Activated CD8-positive, alpha-beta T cell treated with anti-CD3 and anti-CD28 coated beads for 36 hours (primary cell): Measurements from ENCODE around the gene PCOLCE2. TPM values are rescaled to one million over a fixed set of nuclear protein-coding genes. Genes with fewer than 3 reads are reported as not detected.

Experiments used
- ATAC-seq: fragments of 200-7000 bp; cut with Tn5 transposase; one replicate; pipeline ENCODE4 v1.10.0; 2021; ENCODE audit warnings: mild to moderate bottlenecking, moderate library complexity
- CTCF ChIA-PET: fragments of 350-600 bp; sonication (Branson Sonifier 250); formaldehyde crosslinking; loops from one replicate; lab custom pipeline; 2021; ENCODE audit warnings: antibody characterized with exemption; lab: Charles Lee
- POLR2A ChIA-PET: fragments of 350-600 bp; sonication (Branson Sonifier 250); formaldehyde crosslinking; loops from one replicate; lab custom pipeline; 2021; ENCODE audit warnings: antibody characterized with exemption; lab: Charles Lee
- DNase-seq: peaks from one replicate; pipeline ENCODE4 v3.0.0-alpha.2; 2020
- H3K27ac Mint-ChIP-seq: one replicate; pipeline ENCODE4 v1.8.0; 2021; ENCODE audit warnings: mild to moderate bottlenecking, mixed read lengths
- H3K27me3 Mint-ChIP-seq: one replicate; pipeline ENCODE4 v1.8.0; 2021; ENCODE audit warnings: mixed read lengths
- H3K36me3 Mint-ChIP-seq: one replicate; pipeline ENCODE4 v1.8.0; 2021; ENCODE audit warnings: low read depth, mixed read lengths
- H3K4me1 Mint-ChIP-seq: one replicate; pipeline ENCODE4 v1.8.0; 2021; ENCODE audit warnings: low read depth, mixed read lengths
- H3K4me3 Mint-ChIP-seq: one replicate; pipeline ENCODE4 v1.8.0; 2021; ENCODE audit warnings: mild to moderate bottlenecking, moderate library complexity, mixed read lengths
- H3K9me3 Mint-ChIP-seq: one replicate; pipeline ENCODE4 v1.8.0; 2021; ENCODE audit warnings: mixed read lengths
- intact Hi-C: fragments of 100-400 bp; cut with micrococcal nuclease; formaldehyde crosslinking; loops from one replicate; pipeline ENCODE4 v1.10.0; 2022
- total RNA-seq, 2 experiments: library from RNA; stranded (reverse); gene quantifications; one replicate each; pipeline ENCODE4 v1.2.3, GENCODE V29; 2021
- TF ChIP-seq, protein P1 (sequence below): fragments of 200-600 bp; IDR thresholded peaks from one replicate; pipeline ENCODE4 v1.8.0; 2022; ENCODE audit warnings: antibody characterized with exemption, mild to moderate bottlenecking

PCOLCE2 gene, protein sequence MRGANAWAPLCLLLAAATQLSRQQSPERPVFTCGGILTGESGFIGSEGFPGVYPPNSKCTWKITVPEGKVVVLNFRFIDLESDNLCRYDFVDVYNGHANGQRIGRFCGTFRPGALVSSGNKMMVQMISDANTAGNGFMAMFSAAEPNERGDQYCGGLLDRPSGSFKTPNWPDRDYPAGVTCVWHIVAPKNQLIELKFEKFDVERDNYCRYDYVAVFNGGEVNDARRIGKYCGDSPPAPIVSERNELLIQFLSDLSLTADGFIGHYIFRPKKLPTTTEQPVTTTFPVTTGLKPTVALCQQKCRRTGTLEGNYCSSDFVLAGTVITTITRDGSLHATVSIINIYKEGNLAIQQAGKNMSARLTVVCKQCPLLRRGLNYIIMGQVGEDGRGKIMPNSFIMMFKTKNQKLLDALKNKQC
- 1 to 10 TPM; 1.1 TPM for total RNA-seq

DNA sequence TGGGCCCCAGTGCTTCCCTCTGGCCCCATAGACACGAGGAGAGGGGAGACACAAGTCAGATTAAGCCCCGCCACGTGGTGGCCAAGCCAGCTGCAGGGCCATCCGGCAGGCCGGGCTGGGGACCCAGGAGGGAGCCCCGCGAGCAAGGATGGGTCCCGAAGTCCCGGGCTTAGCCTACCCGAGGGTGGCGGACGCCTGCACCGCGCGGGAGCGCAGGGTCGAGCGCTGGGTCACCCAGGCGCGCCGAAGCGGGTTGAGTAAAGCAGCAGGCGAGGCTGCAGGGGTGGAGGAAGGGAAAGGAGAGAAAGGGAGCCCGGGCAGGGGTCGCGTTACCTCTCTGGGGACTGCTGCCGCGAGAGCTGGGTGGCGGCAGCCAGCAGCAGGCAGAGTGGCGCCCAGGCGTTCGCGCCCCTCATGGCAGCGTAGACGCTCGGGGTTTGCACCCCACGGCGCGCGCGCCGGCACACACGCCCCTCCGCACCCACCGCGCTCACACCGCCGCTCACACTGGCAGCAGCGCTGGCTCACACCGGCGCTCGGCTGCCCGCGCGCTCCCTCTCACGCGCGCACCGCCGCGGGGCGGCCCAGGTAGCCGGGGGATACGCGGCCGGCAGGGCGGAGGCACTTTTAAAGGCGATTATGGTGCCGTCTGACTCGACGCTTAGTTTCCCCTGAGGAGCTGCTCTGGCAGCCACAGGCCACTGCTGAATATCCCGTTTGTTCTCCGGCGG, at the start of gene PCOLCE2:
PCOLCE2 (minus strand) TSS at position 603 of the 731 bp plus-strand sequence; CDS start at position 416, 187 bp downstream.
- ATAC-seq (peak; percentile 78), DNase-seq (peak; percentile 32)
- no peaks in the 10 kb centered on the region for H3K36me3 Mint-ChIP-seq
- peaks cover 3% of the 10 kb centered on the region for H3K4me1 Mint-ChIP-seq
- peaks cover 50% of the 10 kb centered on the region for H3K27me3 Mint-ChIP-seq
- CTCF ChIA-PET, result interaction anchor here (1.1 kb wide), 1 partner anchor 105 kb away, joined by 3 read pairs; no protein-coding TSS in a partner anchor
- TF ChIP-seq, protein P1, sequence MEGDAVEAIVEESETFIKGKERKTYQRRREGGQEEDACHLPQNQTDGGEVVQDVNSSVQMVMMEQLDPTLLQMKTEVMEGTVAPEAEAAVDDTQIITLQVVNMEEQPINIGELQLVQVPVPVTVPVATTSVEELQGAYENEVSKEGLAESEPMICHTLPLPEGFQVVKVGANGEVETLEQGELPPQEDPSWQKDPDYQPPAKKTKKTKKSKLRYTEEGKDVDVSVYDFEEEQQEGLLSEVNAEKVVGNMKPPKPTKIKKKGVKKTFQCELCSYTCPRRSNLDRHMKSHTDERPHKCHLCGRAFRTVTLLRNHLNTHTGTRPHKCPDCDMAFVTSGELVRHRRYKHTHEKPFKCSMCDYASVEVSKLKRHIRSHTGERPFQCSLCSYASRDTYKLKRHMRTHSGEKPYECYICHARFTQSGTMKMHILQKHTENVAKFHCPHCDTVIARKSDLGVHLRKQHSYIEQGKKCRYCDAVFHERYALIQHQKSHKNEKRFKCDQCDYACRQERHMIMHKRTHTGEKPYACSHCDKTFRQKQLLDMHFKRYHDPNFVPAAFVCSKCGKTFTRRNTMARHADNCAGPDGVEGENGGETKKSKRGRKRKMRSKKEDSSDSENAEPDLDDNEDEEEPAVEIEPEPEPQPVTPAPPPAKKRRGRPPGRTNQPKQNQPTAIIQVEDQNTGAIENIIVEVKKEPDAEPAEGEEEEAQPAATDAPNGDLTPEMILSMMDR, result no peak
- POLR2A ChIA-PET, result no interaction called here
- H3K27ac Mint-ChIP-seq, result no peak within 1 kb of the TSS
- H3K4me3 Mint-ChIP-seq, result peak within 1 kb of the TSS; percentile 63
- H3K9me3 Mint-ChIP-seq, result no peaks in the 10 kb centered on the region
- intact Hi-C loops, result no loop called here

DNA sequence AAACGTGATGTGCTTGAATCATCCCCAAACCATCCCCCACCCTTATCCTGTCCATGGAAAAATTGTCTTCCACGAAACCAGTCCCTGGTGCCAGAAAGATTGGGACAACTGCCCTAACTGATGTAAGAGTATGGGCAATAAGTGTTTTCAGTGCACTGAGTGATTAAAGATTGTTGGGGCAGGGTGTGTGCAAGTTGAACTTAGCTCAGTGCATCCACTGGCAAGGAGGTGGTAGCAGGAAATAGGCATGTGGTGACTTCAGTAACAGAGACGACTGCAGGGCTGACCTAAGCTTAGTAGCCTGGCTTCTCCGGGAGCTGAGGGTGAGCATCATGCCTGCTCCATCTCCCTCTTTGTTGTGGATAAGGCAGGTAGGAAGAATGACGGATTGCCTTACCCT, 47.1 kb upstream of the PCOLCE2 start:
- TF ChIP-seq, protein P1, result no peak
- POLR2A ChIA-PET, result no interaction called here
- Mint-ChIP-seq H3K4me1 (no peaks in the 10 kb centered on the region), H3K27ac (no peak overlapping the region), H3K9me3 (no peaks in the 10 kb centered on the region), H3K4me3 (no peak overlapping the region), H3K36me3 (no peaks in the 10 kb centered on the region), H3K27me3 (peaks cover 2% of the 10 kb centered on the region)
- intact Hi-C loops, result no loop called here
- no peak for ATAC-seq
- CTCF ChIA-PET, result no interaction called here
- DNase-seq, result no peak

DNA sequence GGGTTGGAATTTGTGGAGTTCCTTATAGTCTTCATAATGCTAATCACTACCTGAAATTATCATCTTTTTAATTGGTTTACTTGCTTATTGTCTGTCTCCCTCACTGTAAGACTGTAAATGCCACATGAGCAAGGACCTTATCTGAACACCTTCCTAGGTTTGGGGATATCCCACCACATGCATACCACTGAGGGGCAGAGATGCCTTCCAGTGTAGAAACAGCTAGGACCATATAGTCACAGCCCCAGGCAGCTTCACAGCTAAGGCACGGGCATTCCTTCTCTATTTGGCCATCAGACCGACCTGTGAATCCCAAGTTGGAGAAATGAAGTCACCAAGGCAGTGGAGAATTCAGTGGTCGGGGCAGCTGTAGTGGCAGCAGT, 46.0 kb upstream of the PCOLCE2 start:
- Mint-ChIP-seq H3K4me1 (no peaks in the 10 kb centered on the region), H3K27ac (no peak overlapping the region), H3K36me3 (no peaks in the 10 kb centered on the region), H3K27me3 (peaks cover 2% of the 10 kb centered on the region), H3K4me3 (no peak overlapping the region), H3K9me3 (no peaks in the 10 kb centered on the region)
- intact Hi-C loops, result no loop called here
- ChIA-PET POLR2A (no interaction called here), CTCF (no interaction called here)
- ATAC-seq (no peak), DNase-seq (no peak)
- TF ChIP-seq, protein P1, result no peak

DNA sequence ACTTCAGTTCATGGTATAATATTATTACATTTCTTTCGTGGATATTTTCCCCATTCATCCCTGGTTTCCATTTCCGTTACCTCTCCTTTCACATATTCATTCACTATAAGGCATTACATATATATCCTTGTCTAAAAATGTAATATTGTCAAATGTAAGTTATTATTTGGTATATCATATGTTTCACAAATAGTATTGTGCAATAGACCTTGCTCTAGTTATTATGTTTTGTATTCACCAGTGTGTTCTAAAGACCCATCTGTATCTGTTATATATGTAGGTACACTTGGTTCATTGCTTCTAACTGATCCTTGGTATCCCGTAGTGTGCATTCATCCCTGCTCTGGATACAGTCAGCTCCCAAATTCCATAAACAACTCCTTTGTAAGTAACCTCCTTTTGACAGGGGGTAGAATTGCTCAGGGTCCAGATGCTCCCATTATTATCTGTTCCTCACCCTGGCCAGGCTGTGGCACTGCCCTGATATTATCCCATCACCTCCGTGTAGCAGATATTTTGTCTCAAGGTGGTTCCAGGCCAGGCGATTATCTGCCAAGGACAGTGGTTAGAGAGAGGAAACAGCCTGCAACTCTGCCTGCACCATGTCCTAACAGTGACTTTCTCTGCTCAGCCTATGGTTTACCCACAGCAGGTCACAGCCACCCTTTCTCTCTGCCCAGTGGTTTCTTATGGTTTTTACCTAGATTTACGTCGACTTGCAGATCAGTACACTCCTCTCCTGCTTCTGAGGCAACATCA, 45.4 kb upstream of the PCOLCE2 start:
- Mint-ChIP-seq H3K4me3 (no peak overlapping the region), H3K27ac (no peak overlapping the region), H3K4me1 (no peaks in the 10 kb centered on the region), H3K27me3 (peaks cover 2% of the 10 kb centered on the region), H3K9me3 (no peaks in the 10 kb centered on the region), H3K36me3 (no peaks in the 10 kb centered on the region)
- CTCF ChIA-PET, result no interaction called here
- intact Hi-C loops, result no loop called here
- POLR2A ChIA-PET, result no interaction called here
- TF ChIP-seq, protein P1, result no peak
- ATAC-seq, result no peak
- no peak for DNase-seq
